DMS53 treated with DMSO at 0.1 percent for 48 hours (cell line): Measurements from ENCODE around the gene MCF2L2.
"Not testable (repeated sequence)": the region's sequence is repeated elsewhere in the genome, so short reads cannot be mapped to it uniquely, and the experiment has no call there.

Experiments
- DNase-seq: peaks from one replicate; lab custom pipeline; 2025; ENCODE audit not compliant: unreplicated experiment; lab: John Stamatoyannopoulos, UW

The MCF2L2 gene

GRCh38 chr3:183252118-183252782 is 176.2 kb downstream of the MCF2L2 start:
- DNase-seq: no peak

GRCh38 chr3:183249006-183249718 is 179.3 kb downstream of the MCF2L2 start:
- DNase-seq: no peak

GRCh38 chr3:183247011-183247589 is 181.3 kb downstream of the MCF2L2 start:
- no peak for DNase-seq

- no peak for DNase-seq
Measured at GRCh38 chr3:183244981-183245476, 183.4 kb downstream of the MCF2L2 start.

GRCh38 chr3:183244219-183244618 is 184.2 kb downstream of the MCF2L2 start:
- DNase-seq: no peak

GRCh38 chr3:183242431-183242830 is 186.0 kb downstream of the MCF2L2 start:
- DNase-seq: no peak

- no peak for DNase-seq
Measured at GRCh38 chr3:183239046-183239445, 189.4 kb downstream of the MCF2L2 start.

- DNase-seq: no peak
Measured at GRCh38 chr3:183233966-183234365, 194.5 kb downstream of the MCF2L2 start.

- DNase-seq: no peak
Measured at GRCh38 chr3:183230826-183231225, 197.6 kb downstream of the MCF2L2 start.

GRCh38 chr3:183230251-183230650 is 198.2 kb downstream of the MCF2L2 start:
- not testable (repeated sequence) for DNase-seq

- DNase-seq: no peak
Measured at GRCh38 chr3:183229178-183229577, 199.2 kb downstream of the MCF2L2 start.

- no peak for DNase-seq
Measured at GRCh38 chr3:183227586-183227985, 200.8 kb downstream of the MCF2L2 start.

GRCh38 chr3:183226333-183226890 is 202.0 kb downstream of the MCF2L2 start:
- no peak for DNase-seq

- no peak for DNase-seq
Measured at GRCh38 chr3:183224180-183224970, 204.0 kb downstream of the MCF2L2 start.

- DNase-seq: no peak
Measured at GRCh38 chr3:183222631-183223235, 205.7 kb downstream of the MCF2L2 start.

GRCh38 chr3:183220828-183221227 is 207.6 kb downstream of the MCF2L2 start:
- no peak for DNase-seq

GRCh38 chr3:183218826-183219225 is 209.6 kb downstream of the MCF2L2 start:
- DNase-seq: no peak

- no peak for DNase-seq
Measured at GRCh38 chr3:183217548-183218332, 210.7 kb downstream of the MCF2L2 start.

GRCh38 chr3:183215591-183216202 is 212.7 kb downstream of the MCF2L2 start:
- no peak for DNase-seq
